ENCODE measurements around the gene REEP1. TPM values are rescaled to one million over a fixed set of nuclear protein-coding genes. Genes with fewer than 3 reads are reported as not detected.
"Not testable (repeated sequence)": the region's sequence is repeated elsewhere in the genome, so short reads cannot be mapped to it uniquely, and the experiment has no call there.

Gene REEP1
- polyA plus RNA-seq, 1 donor from 2014 or later: not detected

DNA sequence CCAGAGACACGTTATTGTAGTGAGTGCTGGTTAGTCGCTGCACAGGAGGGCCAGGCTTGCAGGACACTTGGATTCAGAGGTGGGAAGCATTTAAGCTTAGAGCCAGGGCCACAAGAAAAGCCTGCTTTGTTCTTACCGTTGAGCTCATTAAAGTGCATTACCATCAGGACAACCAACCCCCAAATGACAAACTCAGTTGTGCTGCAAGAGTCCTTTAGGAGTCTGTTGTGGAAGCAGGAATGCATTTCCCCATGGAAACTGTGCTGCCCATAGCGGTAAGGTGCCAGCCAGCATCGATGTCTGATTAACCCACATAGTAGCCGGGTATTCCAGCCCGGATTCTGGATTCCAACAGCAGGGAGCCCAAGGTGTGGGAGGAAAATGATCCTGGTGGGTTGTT is 23.4 kb upstream of the REEP1 start:
- Mint-ChIP-seq H3K36me3 (no peaks in the 10 kb centered on the region), H3K4me3 (no peak overlapping the region), H3K27me3 (no peaks in the 10 kb centered on the region), H3K4me1 (peaks cover 7 to 11% (median 8%) of the 10 kb centered on the region in 3 donors), H3K9me3 (no peaks in the 10 kb centered on the region), H3K27ac (no peak overlapping the region)

DNA sequence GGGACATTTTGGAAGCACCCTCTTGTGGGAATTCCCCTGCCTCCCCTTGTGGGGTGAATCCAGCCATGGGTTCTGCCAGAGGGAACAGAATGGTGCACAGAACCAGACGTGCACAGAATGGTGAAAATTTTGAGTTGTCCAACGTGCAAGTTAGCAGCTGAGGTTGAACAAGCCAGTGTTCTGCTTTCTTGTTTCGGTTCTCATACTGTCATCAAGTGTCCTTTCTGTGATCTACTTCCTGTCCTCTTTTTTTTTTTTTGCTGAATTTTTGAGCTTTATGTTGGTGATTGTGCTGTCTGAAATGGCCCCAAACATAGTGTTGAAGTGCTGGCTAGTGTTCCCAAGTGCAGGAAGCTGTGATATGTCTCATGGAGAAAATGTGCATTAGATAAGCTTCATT is 21.5 kb upstream of the REEP1 start:
- Mint-ChIP-seq H3K36me3 (no peaks in the 10 kb centered on the region), H3K27me3 (no peaks in the 10 kb centered on the region), H3K27ac (peak overlapping the region in 1 of 3 donors; percentile 11)

DNA sequence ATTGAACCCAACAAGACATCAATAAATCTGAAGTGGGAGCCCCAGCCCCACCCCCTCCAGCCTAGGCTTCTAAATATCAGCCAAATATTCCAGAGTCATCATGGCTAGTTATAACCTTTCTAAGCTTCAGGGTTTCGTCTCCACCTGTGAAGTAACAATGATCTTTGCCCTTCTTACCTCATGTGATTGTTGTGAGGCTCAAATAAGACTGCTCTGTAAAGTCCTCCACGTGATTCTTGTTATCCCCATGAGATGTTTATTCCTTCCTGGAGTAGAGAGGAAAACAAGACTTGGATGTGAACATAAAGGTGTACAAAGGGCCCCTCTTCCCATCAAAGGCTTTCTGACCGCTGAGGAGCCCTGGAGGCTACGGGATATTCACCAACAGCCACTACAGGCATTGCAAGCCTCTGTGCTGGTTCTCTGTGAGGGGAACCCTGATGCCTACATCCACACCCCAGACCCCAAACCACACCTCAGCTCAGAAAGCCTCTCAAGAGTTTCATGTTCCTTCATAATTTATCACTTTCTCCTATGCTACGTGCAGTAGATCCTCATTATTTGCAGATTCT is 20.1 kb upstream of the REEP1 start:
- H3K4me1 Mint-ChIP-seq: peaks cover 7 to 9% (median 8%) of the 10 kb centered on the region in 3 donors
- no peaks in the 10 kb centered on the region for H3K27me3 Mint-ChIP-seq
- no peaks in the 10 kb centered on the region for H3K9me3 Mint-ChIP-seq
- no peak overlapping the region for H3K27ac Mint-ChIP-seq
- no peaks in the 10 kb centered on the region for H3K36me3 Mint-ChIP-seq
- no peak overlapping the region for H3K4me3 Mint-ChIP-seq

More for the DNA sequence above, 21.5 kb upstream of the REEP1 start:
- H3K4me3 Mint-ChIP-seq: peak overlapping the region in 1 of 4 donors; percentile 73
- peaks cover 7 to 11% (median 8%) of the 10 kb centered on the region in 3 donors for H3K4me1 Mint-ChIP-seq
- H3K9me3 Mint-ChIP-seq: no peaks in the 10 kb centered on the region

DNA sequence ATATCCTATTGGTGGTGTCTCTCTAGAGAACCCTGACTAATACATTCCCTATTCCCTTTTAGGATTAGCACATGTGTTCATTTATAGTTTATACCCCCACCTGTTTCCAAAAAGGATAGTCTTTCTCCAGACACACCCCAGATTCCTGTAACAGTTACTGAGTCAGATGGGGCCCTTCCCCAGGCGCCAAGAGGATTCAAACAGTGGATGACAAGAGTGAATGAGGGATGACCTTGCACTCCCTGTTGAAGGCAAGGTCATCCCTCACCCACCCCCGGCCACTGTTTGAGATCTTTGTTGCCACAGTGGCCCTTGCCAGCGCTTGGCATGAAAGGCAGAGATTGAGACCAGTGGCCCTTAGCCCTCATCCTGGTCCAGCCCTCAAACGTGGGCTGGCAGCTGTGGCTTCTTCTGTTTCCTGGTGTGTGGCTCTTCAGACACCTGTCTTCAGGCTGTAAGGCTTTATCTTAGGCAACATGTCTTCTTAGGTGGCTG is 15.3 kb upstream of the REEP1 start:
- H3K27me3 Mint-ChIP-seq: peaks cover 14% of the 10 kb centered on the region
- peaks cover 0 to 4% (median 0%) of the 10 kb centered on the region in 3 donors for H3K9me3 Mint-ChIP-seq
- H3K36me3 Mint-ChIP-seq: no peaks in the 10 kb centered on the region
- no peaks in the 10 kb centered on the region for H3K4me1 Mint-ChIP-seq
- H3K27ac Mint-ChIP-seq: no peak overlapping the region
- H3K4me3 Mint-ChIP-seq: no peak overlapping the region

DNA sequence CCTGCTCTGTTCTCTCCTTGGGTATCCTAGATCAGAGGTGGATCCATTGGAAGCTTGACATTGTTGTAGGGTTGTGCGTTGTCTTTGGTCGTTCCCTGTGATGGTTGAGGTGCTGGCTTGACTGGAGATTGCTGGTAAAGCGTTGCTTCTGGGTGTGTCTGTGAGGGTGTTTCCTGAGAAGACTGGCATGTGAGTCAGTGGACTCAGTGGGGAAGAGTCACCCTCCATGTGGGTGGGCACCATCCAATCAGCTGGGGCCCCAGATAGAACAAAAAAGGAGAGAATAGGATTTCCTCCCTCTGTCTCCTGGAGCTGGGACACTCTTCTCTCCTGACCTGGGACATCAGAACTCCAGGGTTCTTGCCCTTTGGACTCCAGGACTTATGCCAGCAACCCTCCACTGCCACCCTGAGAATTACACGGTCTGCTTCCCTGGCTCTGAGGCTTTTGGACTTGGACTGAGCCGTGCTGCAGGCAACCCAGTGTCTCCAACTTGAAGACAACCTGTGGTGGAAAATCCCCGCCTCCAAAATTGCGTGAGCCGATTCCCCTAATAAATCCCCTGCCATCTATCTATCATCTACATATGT is 14.8 kb upstream of the REEP1 start:
- Mint-ChIP-seq H3K9me3 (peaks cover 0 to 4% (median 0%) of the 10 kb centered on the region in 3 donors), H3K36me3 (no peaks in the 10 kb centered on the region), H3K27me3 (peaks cover 14% of the 10 kb centered on the region), H3K27ac (no peak overlapping the region), H3K4me1 (no peaks in the 10 kb centered on the region), H3K4me3 (no peak overlapping the region)

DNA sequence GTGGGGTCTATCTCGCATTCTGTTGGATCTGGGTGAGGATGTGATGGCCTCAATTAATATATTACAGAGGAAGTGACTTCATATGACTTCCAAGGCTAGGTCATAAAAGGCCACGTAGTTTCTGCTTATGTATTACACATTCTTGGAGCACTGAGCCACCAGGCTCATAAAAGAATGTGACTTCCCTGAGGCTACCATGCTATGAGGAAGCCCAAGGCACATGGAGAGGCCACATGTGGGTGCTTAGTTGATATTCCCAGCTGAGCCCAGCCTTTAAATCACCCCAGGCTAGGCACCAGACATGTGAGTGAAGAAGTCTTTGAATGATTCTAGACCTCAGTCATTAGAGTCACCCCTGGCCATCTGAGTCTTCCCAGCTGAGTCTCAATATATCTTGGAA is 13.3 kb upstream of the REEP1 start:
- H3K4me3 Mint-ChIP-seq: no peak overlapping the region
- peaks cover 0 to 4% (median 0%) of the 10 kb centered on the region in 3 donors for H3K9me3 Mint-ChIP-seq
- peaks cover 17% of the 10 kb centered on the region for H3K27me3 Mint-ChIP-seq
- H3K36me3 Mint-ChIP-seq: no peaks in the 10 kb centered on the region
- H3K27ac Mint-ChIP-seq: no peak overlapping the region
- no peaks in the 10 kb centered on the region for H3K4me1 Mint-ChIP-seq

DNA sequence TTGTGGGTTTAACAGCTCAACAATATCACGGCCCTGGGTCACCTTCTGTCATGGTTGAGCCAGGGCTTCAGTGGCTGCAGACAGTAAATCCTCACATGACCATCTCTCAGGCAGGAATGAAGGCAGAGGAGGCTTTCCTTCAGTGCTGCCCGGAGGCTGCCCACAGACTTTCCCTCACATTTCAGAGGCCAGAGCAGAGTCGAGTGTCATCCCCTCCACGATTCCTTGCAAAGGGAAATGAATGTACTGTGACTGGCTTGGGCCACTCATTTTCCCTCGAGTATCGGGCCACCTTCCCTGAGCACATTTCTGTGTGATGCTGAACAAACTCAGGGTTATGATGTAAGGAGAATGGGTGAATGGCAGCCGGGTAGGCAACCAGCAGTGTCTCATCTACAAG is 10.0 kb upstream of the REEP1 start:
- Mint-ChIP-seq H3K27me3 (peaks cover 20% of the 10 kb centered on the region), H3K36me3 (no peaks in the 10 kb centered on the region), H3K4me3 (no peak overlapping the region), H3K27ac (no peak overlapping the region), H3K9me3 (peaks cover 2 to 6% (median 3%) of the 10 kb centered on the region in 3 donors), H3K4me1 (no peaks in the 10 kb centered on the region)

DNA sequence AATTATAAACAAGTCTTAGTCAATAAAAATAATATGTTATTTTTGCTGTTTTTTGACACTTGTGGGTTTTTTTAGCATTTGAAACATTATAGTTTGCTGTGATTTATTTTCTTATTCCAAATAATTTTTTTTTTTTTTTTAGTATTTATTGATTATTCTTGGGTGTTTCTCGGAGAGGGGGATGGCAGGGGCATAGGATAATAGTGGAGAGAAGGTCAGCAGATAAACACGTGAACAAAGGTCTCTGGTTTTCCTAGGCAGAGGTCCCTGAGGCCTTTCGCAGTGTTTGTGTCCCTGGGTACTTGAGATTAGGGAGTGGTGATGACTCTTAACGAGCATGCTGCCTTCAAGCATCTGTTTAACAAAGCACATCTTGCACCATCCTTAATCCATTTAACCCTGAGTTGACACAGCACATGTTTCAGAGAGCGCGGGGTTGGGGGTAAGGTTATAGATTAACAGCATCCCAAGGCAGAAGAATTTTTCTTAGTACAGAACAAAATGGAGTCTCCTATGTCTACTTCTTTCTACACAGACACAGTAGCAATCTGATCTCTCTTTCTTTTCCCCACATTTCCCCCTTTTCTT is 8.5 kb upstream of the REEP1 start:
- Mint-ChIP-seq H3K9me3 (peaks cover 4 to 14% (median 13%) of the 10 kb centered on the region in 3 donors), H3K27me3 (peaks cover 24% of the 10 kb centered on the region)
- not testable (repeated sequence) for H3K4me3 Mint-ChIP-seq, H3K36me3 Mint-ChIP-seq, H3K27ac Mint-ChIP-seq, H3K4me1 Mint-ChIP-seq

DNA sequence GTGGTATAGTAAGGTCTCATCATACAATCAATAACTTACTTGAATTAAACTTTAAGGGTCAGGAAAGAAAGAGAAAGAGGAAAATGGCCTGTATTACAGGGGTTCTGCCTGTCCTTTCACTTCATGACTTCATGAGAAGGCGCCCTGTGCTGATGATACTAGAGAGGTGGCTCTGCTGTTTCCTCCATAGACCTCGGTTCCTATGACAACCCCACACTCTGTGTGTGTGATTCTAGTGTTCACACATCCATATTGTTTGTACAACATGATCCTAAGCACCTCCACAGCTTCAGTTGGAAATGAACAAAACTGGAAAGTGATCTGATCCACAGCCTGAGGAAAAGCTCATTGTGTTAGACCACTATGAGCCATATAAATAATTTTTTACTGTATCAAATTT is 7.0 kb upstream of the REEP1 start:
- Mint-ChIP-seq H3K36me3 (peaks cover 2% of the 10 kb centered on the region), H3K27me3 (peaks cover 30% of the 10 kb centered on the region), H3K4me1 (no peaks in the 10 kb centered on the region), H3K4me3 (no peak overlapping the region), H3K27ac (no peak overlapping the region), H3K9me3 (peaks cover 7 to 15% (median 13%) of the 10 kb centered on the region in 3 donors)

DNA sequence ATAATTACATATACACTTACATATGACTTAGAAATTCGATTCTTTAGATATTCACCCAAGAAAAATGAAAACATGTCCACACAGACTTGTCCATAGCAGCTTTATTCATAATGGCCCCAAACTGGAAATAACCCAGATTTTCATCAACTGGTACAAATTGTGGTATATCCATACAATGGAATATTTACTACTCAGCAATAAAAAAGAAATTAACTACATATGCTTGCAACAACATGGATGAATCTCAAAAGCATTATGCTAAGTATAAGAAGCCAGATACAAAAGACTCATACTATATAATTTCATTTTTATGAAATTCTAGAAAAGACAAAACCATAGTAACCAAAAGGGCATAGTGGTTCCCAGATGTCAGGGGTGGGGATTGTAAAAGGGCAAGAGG is 5.1 kb upstream of the REEP1 start:
- H3K4me3 Mint-ChIP-seq: no peak overlapping the region
- H3K27ac Mint-ChIP-seq: no peak overlapping the region
- peaks cover 0 to 5% (median 4%) of the 10 kb centered on the region in 3 donors for H3K4me1 Mint-ChIP-seq
- peaks cover 2% of the 10 kb centered on the region for H3K36me3 Mint-ChIP-seq
- peaks cover 7 to 15% (median 13%) of the 10 kb centered on the region in 3 donors for H3K9me3 Mint-ChIP-seq
- peaks cover 38% of the 10 kb centered on the region for H3K27me3 Mint-ChIP-seq

DNA sequence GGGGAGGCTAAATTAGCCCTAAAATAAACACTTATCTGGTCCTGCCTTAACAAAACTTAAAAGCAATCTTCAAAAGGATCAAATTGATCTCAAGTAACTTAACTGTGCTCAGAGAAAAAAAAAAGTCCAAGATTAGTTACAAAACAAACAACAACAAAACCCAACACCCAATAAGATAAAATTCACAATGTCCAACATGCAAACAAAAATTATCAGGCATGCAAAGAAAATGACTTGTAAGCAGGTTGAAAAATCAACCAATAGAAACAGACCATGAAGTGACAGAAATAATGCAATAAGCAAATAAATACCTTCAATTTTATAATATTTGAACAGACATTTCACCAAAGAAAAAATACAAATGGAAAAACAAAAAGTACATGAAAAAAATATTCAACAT is 4.0 kb upstream of the REEP1 start:
- Mint-ChIP-seq H3K27ac (no peak overlapping the region), H3K9me3 (peaks cover 7 to 15% (median 13%) of the 10 kb centered on the region in 3 donors), H3K36me3 (peaks cover 2% of the 10 kb centered on the region), H3K4me3 (peak overlapping the region in 1 of 4 donors; percentile 55), H3K27me3 (peaks cover 43% of the 10 kb centered on the region), H3K4me1 (peaks cover 0 to 9% (median 5%) of the 10 kb centered on the region in 3 donors)

DNA sequence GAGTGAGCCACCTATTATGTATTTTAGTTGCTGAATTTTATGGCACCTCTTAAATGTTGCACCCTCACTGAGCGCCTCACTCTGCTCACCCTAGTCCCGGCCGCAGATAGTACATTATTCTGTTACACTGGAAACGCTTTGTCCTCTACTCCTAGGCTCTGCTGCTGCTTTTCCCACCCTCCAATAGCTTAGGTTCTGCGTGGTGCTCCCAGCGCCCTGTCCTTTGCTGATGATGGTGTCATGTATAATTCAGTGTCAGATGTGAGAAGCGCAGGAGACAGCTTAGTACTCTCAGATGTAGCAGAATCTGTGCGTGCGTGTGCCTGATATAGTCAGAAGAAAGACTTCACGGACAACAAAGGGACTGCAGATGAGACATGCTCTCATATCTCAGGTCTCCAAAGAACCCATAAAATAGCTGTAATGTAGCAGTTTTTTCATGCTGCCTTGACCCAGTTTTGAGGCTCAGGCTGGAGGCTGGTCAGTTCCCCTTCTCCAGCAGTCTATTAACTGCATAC is 1.4 kb upstream of the REEP1 start:
- Mint-ChIP-seq H3K27me3 (peaks cover 64% of the 10 kb centered on the region), H3K36me3 (peaks cover 2% of the 10 kb centered on the region), H3K4me3 (peak overlapping the region in 1 of 4 donors; percentile 2), H3K27ac (no peak overlapping the region), H3K4me1 (peaks cover 0 to 13% (median 7%) of the 10 kb centered on the region in 3 donors), H3K9me3 (peaks cover 7 to 15% (median 13%) of the 10 kb centered on the region in 3 donors)

DNA sequence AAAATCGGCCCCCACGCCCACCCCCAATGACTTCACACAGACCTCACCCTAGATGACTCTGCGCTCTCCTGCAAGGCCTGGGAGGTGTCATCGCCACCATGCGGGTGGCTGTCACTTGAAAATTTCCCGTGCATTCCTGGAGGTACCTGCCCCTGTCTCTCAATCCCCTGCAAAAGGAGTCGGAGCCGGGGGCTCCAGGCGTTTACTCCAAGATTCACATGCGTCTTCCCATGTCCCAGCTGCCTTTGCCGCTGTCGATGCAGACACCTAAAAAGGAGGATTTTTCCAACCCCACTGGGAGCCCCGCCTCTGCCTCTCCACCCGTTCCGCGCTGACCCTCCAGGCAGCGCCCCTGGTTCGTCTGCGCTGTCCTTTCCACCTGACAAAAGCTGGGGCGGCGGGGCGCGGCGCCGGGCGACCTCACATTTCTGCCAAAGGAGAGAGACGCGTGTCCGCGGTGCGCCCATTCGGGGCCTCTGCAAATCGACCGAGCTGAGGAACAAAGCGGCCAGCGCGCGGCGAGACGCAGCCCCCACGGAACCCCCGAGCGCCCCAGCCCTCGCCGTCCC is 667 bp downstream of the REEP1 start:
- Mint-ChIP-seq H3K27me3 (peaks cover 59% of the 10 kb centered on the region), H3K4me3 (peak overlapping the region; percentile 36 to 71 (median 68)), H3K9me3 (peaks cover 5 to 10% (median 9%) of the 10 kb centered on the region in 3 donors), H3K4me1 (peaks cover 0 to 13% (median 7%) of the 10 kb centered on the region in 3 donors), H3K27ac (no peak overlapping the region), H3K36me3 (peaks cover 2% of the 10 kb centered on the region)

DNA sequence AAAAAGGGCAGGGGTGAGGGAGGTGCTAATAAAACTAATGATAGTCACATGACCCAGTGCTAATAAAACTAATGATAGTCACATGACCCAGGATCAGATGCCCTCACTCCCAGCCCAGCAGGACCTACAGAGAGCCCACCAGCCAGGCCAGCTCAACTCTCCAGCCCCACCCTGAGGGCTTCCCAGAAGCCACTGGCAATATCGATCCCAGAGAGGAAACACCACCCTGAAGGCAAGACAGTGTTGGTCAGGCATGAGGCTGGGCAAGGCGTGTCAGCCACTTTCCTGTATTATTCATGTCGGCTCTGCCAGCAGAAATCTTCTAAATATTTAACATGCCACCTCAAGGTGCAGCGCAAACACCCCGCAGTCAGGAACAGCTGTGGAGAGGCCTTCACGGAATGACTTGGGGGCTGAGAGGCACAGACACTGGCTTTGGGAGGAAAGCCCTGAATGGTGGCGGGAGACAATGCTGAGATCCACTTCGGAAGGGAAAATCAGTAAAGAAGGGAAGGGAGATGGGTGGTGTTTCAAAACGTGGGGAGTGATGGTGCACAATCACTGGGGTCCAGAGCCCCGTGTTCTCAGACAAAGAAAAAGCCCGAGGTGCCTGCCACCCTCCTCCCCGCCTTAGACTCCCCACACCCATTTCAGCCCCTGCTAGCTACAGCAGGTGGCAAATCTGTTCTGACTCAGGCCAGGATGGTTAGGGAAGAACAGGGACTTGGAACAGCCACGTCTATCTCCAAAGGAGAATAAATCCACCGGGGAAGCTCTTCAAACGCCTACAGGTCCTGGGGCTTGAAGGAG is 1.4 kb downstream of the REEP1 start:
- Mint-ChIP-seq H3K27ac (no peak overlapping the region), H3K4me3 (peak overlapping the region in 3 of 4 donors; percentile 36 to 79 (median 68)), H3K9me3 (peaks cover 4 to 5% (median 5%) of the 10 kb centered on the region in 3 donors), H3K4me1 (peaks cover 0 to 13% (median 7%) of the 10 kb centered on the region in 3 donors), H3K36me3 (no peaks in the 10 kb centered on the region), H3K27me3 (peaks cover 57% of the 10 kb centered on the region)
